H7 (cell line): ENCODE measurements around the gene CFAP54. TPM values are rescaled to one million over a fixed set of nuclear protein-coding genes. Genes with fewer than 3 reads are reported as not detected.

Experiments used
- DNase-seq: peaks from one replicate; pipeline ENCODE4 v3.0.0; 2012
- H3K27me3 ChIP-seq: 2 replicates; pipeline ENCODE4 v1.6.0; 2011; ENCODE audit warnings: mild to moderate bottlenecking, low read length; ENCODE audit not compliant: control insufficient read depth, insufficient read depth
- H3K36me3 ChIP-seq: replicated peaks from 2 replicates; pipeline ENCODE4 v1.5.1; 2011; ENCODE audit warnings: low read length; ENCODE audit not compliant: control insufficient read depth, insufficient read depth
- H3K4me3 ChIP-seq: 2 replicates; pipeline ENCODE4 v1.5.1; 2011; ENCODE audit warnings: low read depth, mild to moderate bottlenecking, control low read depth, low read length, moderate library complexity; ENCODE audit not compliant: insufficient read depth
- total RNA-seq: library from RNA; depleted of rRNA; stranded (reverse); fragments of >200 nt; shearing (Covaris generic); gene quantifications from 2 replicates; pipeline ENCODE4 v1.2.3, GENCODE V29; 2014

The CFAP54 gene
- total RNA-seq, 1 experiment from 2014 or later, result not detected

- Histone ChIP-seq H3K27me3 (no peaks in the 10 kb centered on the region), H3K36me3 (no peaks in the 10 kb centered on the region), H3K4me3 (no peak overlapping the region)
- no peak for DNase-seq
Observed at GRCh38 chr12:96862326-96862725, 372.9 kb downstream of the CFAP54 start.

- no peak for DNase-seq
- H3K4me3 ChIP-seq, result no peak overlapping the region
Observed at GRCh38 chr12:96864335-96864734, 375.0 kb downstream of the CFAP54 start.

GRCh38 chr12:96866801-96867590 is 377.6 kb downstream of the CFAP54 start:
- H3K36me3 ChIP-seq, result no peaks in the 10 kb centered on the region
- DNase-seq, result no peak
- H3K4me3 ChIP-seq, result no peak overlapping the region
- no peaks in the 10 kb centered on the region for H3K27me3 ChIP-seq

More at GRCh38 chr12:96864335-96864734, 375.0 kb downstream of the CFAP54 start:
- Histone ChIP-seq H3K36me3 (no peaks in the 10 kb centered on the region), H3K27me3 (no peaks in the 10 kb centered on the region)

GRCh38 chr12:96870946-96871345 is 381.6 kb downstream of the CFAP54 start:
- no peak overlapping the region for H3K4me3 ChIP-seq
- DNase-seq, result no peak
- H3K36me3 ChIP-seq, result no peaks in the 10 kb centered on the region
- no peaks in the 10 kb centered on the region for H3K27me3 ChIP-seq

- Histone ChIP-seq H3K4me3 (no peak overlapping the region), H3K27me3 (no peaks in the 10 kb centered on the region), H3K36me3 (no peaks in the 10 kb centered on the region)
- DNase-seq, result no peak
Observed at GRCh38 chr12:96872961-96873360, 383.6 kb downstream of the CFAP54 start.

GRCh38 chr12:96874211-96874610 is 384.8 kb downstream of the CFAP54 start:
- H3K4me3 ChIP-seq, result no peak overlapping the region
- no peaks in the 10 kb centered on the region for H3K27me3 ChIP-seq
- no peak for DNase-seq
- no peaks in the 10 kb centered on the region for H3K36me3 ChIP-seq

GRCh38 chr12:96876966-96877365 is 387.6 kb downstream of the CFAP54 start:
- Histone ChIP-seq H3K4me3 (no peak overlapping the region), H3K27me3 (no peaks in the 10 kb centered on the region), H3K36me3 (no peaks in the 10 kb centered on the region)
- no peak for DNase-seq

GRCh38 chr12:96878704-96879103 is 389.3 kb downstream of the CFAP54 start:
- Histone ChIP-seq H3K4me3 (no peak overlapping the region), H3K36me3 (no peaks in the 10 kb centered on the region), H3K27me3 (no peaks in the 10 kb centered on the region)
- DNase-seq, result no peak

- DNase-seq, result no peak
- Histone ChIP-seq H3K36me3 (no peaks in the 10 kb centered on the region), H3K27me3 (no peaks in the 10 kb centered on the region), H3K4me3 (no peak overlapping the region)
Observed at GRCh38 chr12:96879301-96879700, 389.9 kb downstream of the CFAP54 start.

GRCh38 chr12:96880220-96880619 is 390.8 kb downstream of the CFAP54 start:
- no peak for DNase-seq
- H3K36me3 ChIP-seq, result no peaks in the 10 kb centered on the region
- H3K27me3 ChIP-seq, result no peaks in the 10 kb centered on the region

GRCh38 chr12:96881608-96882007 is 392.2 kb downstream of the CFAP54 start:
- H3K4me3 ChIP-seq, result no peak overlapping the region
- H3K27me3 ChIP-seq, result no peaks in the 10 kb centered on the region
- no peak for DNase-seq
- no peaks in the 10 kb centered on the region for H3K36me3 ChIP-seq

More at GRCh38 chr12:96880220-96880619, 390.8 kb downstream of the CFAP54 start:
- no peak overlapping the region for H3K4me3 ChIP-seq

GRCh38 chr12:96882862-96883261 is 393.5 kb downstream of the CFAP54 start:
- Histone ChIP-seq H3K4me3 (no peak overlapping the region), H3K36me3 (no peaks in the 10 kb centered on the region), H3K27me3 (no peaks in the 10 kb centered on the region)
- DNase-seq, result no peak

- no peaks in the 10 kb centered on the region for H3K36me3 ChIP-seq
- DNase-seq, result no peak
- H3K4me3 ChIP-seq, result no peak overlapping the region
- no peaks in the 10 kb centered on the region for H3K27me3 ChIP-seq
Observed at GRCh38 chr12:96883571-96883970, 394.2 kb downstream of the CFAP54 start.

GRCh38 chr12:96886998-96887677 is 397.8 kb downstream of the CFAP54 start:
- H3K27me3 ChIP-seq, result no peaks in the 10 kb centered on the region
- H3K4me3 ChIP-seq, result no peak overlapping the region
- H3K36me3 ChIP-seq, result no peaks in the 10 kb centered on the region
- no peak for DNase-seq

- no peak for DNase-seq
- Histone ChIP-seq H3K4me3 (no peak overlapping the region), H3K27me3 (no peaks in the 10 kb centered on the region), H3K36me3 (no peaks in the 10 kb centered on the region)
Observed at GRCh38 chr12:96889273-96889933, 400.0 kb downstream of the CFAP54 start.
